GM20431 (cell line): ENCODE results near the gene CGB1.
"Not testable (repeated sequence)": the region's sequence is repeated elsewhere in the genome, so short reads cannot be mapped to it uniquely, and the experiment has no call there.

ENCODE experiments used
- in situ Hi-C: fragments of 300-500 bp; cut with MseI, MboI; formaldehyde crosslinking; loops from one replicate; pipeline ENCODE4 v1.15.0; 2020; ENCODE audit warnings: low sequenced_read_pairs; ENCODE audit not compliant: unreplicated experiment

CGB1 gene

GRCh38 chr19:49059053-49059452 lies 22.4 kb upstream of the CGB1 start:
- in situ Hi-C loops: no loop called here

- in situ Hi-C loops: no loop called here
Observed at GRCh38 chr19:49058562-49058961, 21.9 kb upstream of the CGB1 start.

GRCh38 chr19:49057636-49058234 lies 21.0 kb upstream of the CGB1 start, which contains the start of gene CGB7:
CGB7 (minus strand) TSS chr19:49057749; CDS start chr19:49055375, 2,374 bp downstream.
- in situ Hi-C loops: no loop called here

GRCh38 chr19:49056902-49057596 lies 20.4 kb upstream of the CGB1 start:
- in situ Hi-C loops: not testable (repeated sequence)

GRCh38 chr19:49056101-49056901 lies 19.6 kb upstream of the CGB1 start:
- in situ Hi-C loops: no loop called here

- in situ Hi-C loops: not testable (repeated sequence)
Observed at GRCh38 chr19:49050376-49051033, 13.8 kb upstream of the CGB1 start.

GRCh38 chr19:49049834-49050233 lies 13.1 kb upstream of the CGB1 start:
- in situ Hi-C loops: not testable (repeated sequence)

GRCh38 chr19:49049011-49049410 lies 12.3 kb upstream of the CGB1 start, which contains the start of gene CGB8:
CGB8 (minus strand) TSS chr19:49049111; CDS start chr19:49048739, 372 bp downstream.
- in situ Hi-C loops: not testable (repeated sequence)

- in situ Hi-C loops: not testable (repeated sequence)
Observed at GRCh38 chr19:49043548-49043947, 6.9 kb upstream of the CGB1 start, which contains the start of gene CGB5. CGB5 (plus strand) TSS chr19:49043848; CDS start chr19:49044210, 362 bp downstream.

- in situ Hi-C loops: not testable (repeated sequence)
Observed at GRCh38 chr19:49042666-49043065, 6.0 kb upstream of the CGB1 start.

GRCh38 chr19:49042177-49042576 lies 5.5 kb upstream of the CGB1 start:
- in situ Hi-C loops: no loop called here

- in situ Hi-C loops: not testable (repeated sequence)
Observed at GRCh38 chr19:49039736-49040135, 3.0 kb upstream of the CGB1 start.

- in situ Hi-C loops: not testable (repeated sequence)
Observed at GRCh38 chr19:49038557-49039276, 2.0 kb upstream of the CGB1 start.

- in situ Hi-C loops: not testable (repeated sequence)
Observed at GRCh38 chr19:49038111-49038510, 1.4 kb upstream of the CGB1 start.

GRCh38 chr19:49031642-49032301 lies 4.9 kb downstream of the CGB1 start, which contains the start of gene CGB2:
CGB2 (plus strand) TSS chr19:49031890; CDS start chr19:49032096, 206 bp downstream.
- in situ Hi-C loops: not testable (repeated sequence)

- in situ Hi-C loops: not testable (repeated sequence)
Observed at GRCh38 chr19:49030323-49030722, 6.4 kb downstream of the CGB1 start.

GRCh38 chr19:49029749-49030148 lies 6.9 kb downstream of the CGB1 start:
- in situ Hi-C loops: not testable (repeated sequence)

GRCh38 chr19:49028686-49029085 lies 8.0 kb downstream of the CGB1 start:
- in situ Hi-C loops: not testable (repeated sequence)

GRCh38 chr19:49025599-49025998 lies 11.1 kb downstream of the CGB1 start:
- in situ Hi-C loops: not testable (repeated sequence)
